Upper lobe of left lung (tissue), 6 donors: ENCODE measurements around the gene FOXE1. TPM values are rescaled to one million over a fixed set of nuclear protein-coding genes. Genes with fewer than 3 reads are reported as not detected.

Source experiments
- ATAC-seq, 2 donors: fragments of 200-7000 bp; cut with Tn5 transposase; one replicate each; pipeline ENCODE4 v1.9.1; 2022; ENCODE audit warnings: mild to moderate bottlenecking in 2 of 2, moderate library complexity in 2 of 2; ENCODE audit not compliant: low FRiP score in 2 of 2
- DNase-seq, 2 donors: peaks; one replicate each; pipeline ENCODE4 v3.0.0-alpha.2; 2019 to 2020
- H3K27ac ChIP-seq, 4 donors: fragments of 200-600 bp; sonication (generic); one replicate each; pipeline ENCODE4 v1.5.1; 2016 to 2019
- H3K27me3 ChIP-seq, 4 donors: fragments of 200-600 bp; sonication (generic); one replicate each; pipeline ENCODE4 v1.5.1; 2017 to 2019
- H3K36me3 ChIP-seq, 4 donors: fragments of 200-600 bp; sonication (generic); one replicate each; pipeline ENCODE4 v1.5.1; 2016 to 2019
- H3K4me1 ChIP-seq, 4 donors: fragments of 200-600 bp; sonication (generic); one replicate each; pipeline ENCODE4 v1.5.1; 2018 to 2019
- H3K4me3 ChIP-seq, 4 donors: fragments of 200-600 bp; sonication (generic); one replicate each; pipeline ENCODE4 v1.5.1; 2017 to 2019; ENCODE audit warnings: mild to moderate bottlenecking in 2 of 4, moderate library complexity in 1 of 4
- H3K9me3 ChIP-seq, 4 donors: fragments of 200-600 bp; sonication (generic); one replicate each; pipeline ENCODE4 v1.5.1; 2018 to 2019
- EP300 ChIP-seq, 4 donors: sonication (generic); formaldehyde crosslinking; IDR thresholded peaks; one replicate each; pipeline ENCODE4 v1.5.1; 2017; ENCODE audit warnings: antibody characterized with exemption in 4 of 4, control low read depth in 2 of 4
- POLR2A ChIP-seq, 4 donors: fragments of 450-650 bp; IDR thresholded peaks; one replicate each; pipeline ENCODE4 v1.5.1; 2016 to 2017; ENCODE audit warnings: antibody characterized with exemption in 4 of 4, mild to moderate bottlenecking in 2 of 4
- POLR2AphosphoS5 ChIP-seq, 2 donors: sonication (generic); formaldehyde crosslinking; IDR thresholded peaks; one replicate each; pipeline ENCODE4 v1.5.1; 2017; ENCODE audit warnings: antibody characterized with exemption in 2 of 2
- WGBS, 2 donors: methylation state at CpG; one replicate each; pipeline ENCODE4 v1.1.5; 2017 to 2018; 5-methylcytosine and 5-hydroxymethylcytosine counted together
- total RNA-seq, 6 donors: library from RNA; depleted of rRNA in 4 of 6; stranded (reverse); fragments of >200 nt in 4 of 6; gene quantifications; one replicate each; pipeline versions ENCODE4 v1.1.0 to v1.2.1, GENCODE V29; 2016 to 2021
- TF ChIP-seq, protein P1 (sequence below), 6 experiments: fragments of 450-650 bp in 4 of 6; fragments of 200-600 bp in 2 of 6; sonication (generic) in 2 of 6; IDR thresholded peaks; one replicate each; pipeline ENCODE4 v1.5.1; 2016 to 2019; ENCODE audit warnings: antibody characterized with exemption in 6 of 6
- donor health status: DM: no; HTN: no; CAD: no; lungs with moderate emphysema.
- donor health status: DM: no; HTN: yes; CAD: no; lungs with severe emphysema.

Gene FOXE1
- total RNA-seq, 6 donors from 2014 or later = 1.8 TPM; not detected in 5

DNA sequence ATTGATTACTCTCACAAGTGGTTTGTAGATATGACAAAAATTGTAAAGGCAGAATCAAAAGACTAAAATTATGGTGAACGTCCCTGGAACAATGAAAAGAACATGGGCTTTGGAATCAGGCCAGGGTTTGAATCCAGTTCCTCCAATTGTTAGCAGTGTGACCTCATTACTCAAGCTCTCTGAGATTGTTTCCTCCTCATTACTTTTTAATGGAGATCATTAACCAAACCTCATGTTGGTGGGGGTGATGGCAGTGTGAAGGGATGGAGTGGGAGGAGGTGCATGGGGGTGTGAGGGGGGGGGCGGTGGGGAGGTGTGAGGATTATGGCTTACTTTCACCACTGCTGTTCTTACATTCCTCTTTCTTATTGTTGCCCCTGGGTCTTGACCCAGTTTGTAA is 44.1 kb upstream of the FOXE1 start:
- H3K4me3 ChIP-seq = no peak overlapping the region
- no peaks in the 10 kb centered on the region for H3K36me3 ChIP-seq
- no peak for DNase-seq
- peaks cover 0 to 2% (median under 1%) of the 10 kb centered on the region in 4 donors for H3K4me1 ChIP-seq
- WGBS, 2 donors = 33 to 39% methylated on average over 2 of the region's 2 CpGs
- H3K27ac ChIP-seq = no peak overlapping the region
- ATAC-seq = no peak
- H3K9me3 ChIP-seq = no peaks in the 10 kb centered on the region
- peaks cover 0 to 3% (median 0%) of the 10 kb centered on the region in 4 donors for H3K27me3 ChIP-seq
- TF ChIP-seq, protein P1, sequence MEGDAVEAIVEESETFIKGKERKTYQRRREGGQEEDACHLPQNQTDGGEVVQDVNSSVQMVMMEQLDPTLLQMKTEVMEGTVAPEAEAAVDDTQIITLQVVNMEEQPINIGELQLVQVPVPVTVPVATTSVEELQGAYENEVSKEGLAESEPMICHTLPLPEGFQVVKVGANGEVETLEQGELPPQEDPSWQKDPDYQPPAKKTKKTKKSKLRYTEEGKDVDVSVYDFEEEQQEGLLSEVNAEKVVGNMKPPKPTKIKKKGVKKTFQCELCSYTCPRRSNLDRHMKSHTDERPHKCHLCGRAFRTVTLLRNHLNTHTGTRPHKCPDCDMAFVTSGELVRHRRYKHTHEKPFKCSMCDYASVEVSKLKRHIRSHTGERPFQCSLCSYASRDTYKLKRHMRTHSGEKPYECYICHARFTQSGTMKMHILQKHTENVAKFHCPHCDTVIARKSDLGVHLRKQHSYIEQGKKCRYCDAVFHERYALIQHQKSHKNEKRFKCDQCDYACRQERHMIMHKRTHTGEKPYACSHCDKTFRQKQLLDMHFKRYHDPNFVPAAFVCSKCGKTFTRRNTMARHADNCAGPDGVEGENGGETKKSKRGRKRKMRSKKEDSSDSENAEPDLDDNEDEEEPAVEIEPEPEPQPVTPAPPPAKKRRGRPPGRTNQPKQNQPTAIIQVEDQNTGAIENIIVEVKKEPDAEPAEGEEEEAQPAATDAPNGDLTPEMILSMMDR (IDR thresholded peaks at IDR 0.05) = no peak
- TF ChIP-seq EP300 (IDR thresholded peaks at IDR 0.05) (no peak), POLR2A (IDR thresholded peaks at IDR 0.05) (no peak), POLR2AphosphoS5 (IDR thresholded peaks at IDR 0.05) (no peak)

DNA sequence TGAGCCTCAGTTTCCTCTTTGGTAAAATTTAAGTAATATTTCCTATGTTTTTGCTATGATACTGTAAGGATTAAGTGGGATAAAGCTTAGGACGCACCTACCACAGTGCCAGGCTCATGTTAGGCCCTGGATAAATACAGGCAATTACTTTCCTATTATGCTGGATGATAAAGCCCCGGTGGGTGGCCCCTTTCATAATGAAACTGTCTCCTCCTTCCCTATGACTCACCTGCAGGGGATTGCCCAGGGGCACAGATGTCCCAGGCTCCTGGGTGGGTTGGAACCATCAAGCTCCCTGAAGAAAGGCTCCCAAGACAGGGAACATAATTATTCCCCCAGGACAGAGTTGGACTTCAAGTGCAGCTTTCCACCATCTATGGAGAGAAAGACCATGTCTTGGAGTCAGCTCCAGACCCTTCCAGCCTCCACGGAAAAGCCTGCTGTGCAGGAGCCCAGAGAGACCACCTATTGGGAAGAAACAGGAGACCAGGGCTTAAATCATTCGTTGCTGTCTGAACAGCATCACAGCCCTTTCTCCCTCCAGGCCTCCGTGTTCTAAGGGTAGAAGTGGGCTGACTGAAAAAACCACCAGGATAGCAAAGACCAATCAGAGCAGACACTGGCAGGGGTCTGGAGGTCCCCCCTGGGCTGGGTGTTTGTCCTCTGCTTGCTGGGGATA is 43.2 kb upstream of the FOXE1 start:
- Histone ChIP-seq H3K27me3 (no peaks in the 10 kb centered on the region), H3K9me3 (no peaks in the 10 kb centered on the region), H3K27ac (no peak overlapping the region), H3K36me3 (no peaks in the 10 kb centered on the region), H3K4me1 (no peaks in the 10 kb centered on the region), H3K4me3 (no peak overlapping the region)
- no peak for ATAC-seq
- TF ChIP-seq, protein P1 (IDR thresholded peaks at IDR 0.05) = no peak
- TF ChIP-seq POLR2A (IDR thresholded peaks at IDR 0.05) = no peak
- no peak for TF ChIP-seq EP300 (IDR thresholded peaks at IDR 0.05)
- no peak for TF ChIP-seq POLR2AphosphoS5 (IDR thresholded peaks at IDR 0.05)
- WGBS, 2 donors = 81 to 88% methylated on average over 5 of the region's 5 CpGs
- no peak for DNase-seq

DNA sequence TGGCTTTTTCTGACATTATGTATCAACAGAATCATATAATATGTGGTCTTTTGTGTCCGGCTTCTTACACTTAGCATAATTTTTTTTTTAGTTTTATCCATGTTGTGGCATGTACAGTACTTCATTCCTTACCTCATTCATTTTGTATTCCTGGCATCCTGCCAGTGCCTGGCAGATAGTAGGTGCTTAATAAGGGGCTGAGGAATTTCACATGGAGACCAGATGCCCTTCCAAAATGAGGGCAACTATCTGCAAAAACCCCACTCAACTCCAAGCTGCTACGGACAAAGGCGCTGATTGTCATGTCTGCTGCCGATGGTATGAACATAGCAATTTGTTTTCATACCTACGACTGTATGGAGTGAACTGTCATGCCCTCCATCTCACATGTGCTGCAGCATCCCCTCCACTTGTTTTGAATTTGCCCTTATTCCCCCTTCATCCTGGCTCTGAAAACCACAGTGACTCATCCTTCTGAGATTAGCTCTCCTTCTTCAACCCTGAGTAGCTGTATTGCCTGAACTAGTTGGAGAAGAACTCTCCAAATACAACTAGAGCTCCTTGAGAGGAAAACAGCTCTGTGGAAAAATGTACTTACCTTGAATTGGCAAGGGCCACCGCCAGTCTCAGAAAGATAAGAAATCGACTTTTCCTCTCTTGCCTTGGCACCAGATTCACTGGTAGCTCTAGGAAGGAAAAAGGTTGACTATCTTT is 41.3 kb upstream of the FOXE1 start:
- no peak for TF ChIP-seq EP300 (IDR thresholded peaks at IDR 0.05)
- no peak for TF ChIP-seq POLR2A (IDR thresholded peaks at IDR 0.05)
- TF ChIP-seq, protein P1 (IDR thresholded peaks at IDR 0.05) = no peak
- no peak for TF ChIP-seq POLR2AphosphoS5 (IDR thresholded peaks at IDR 0.05)
- H3K4me3 ChIP-seq = no peak overlapping the region
- H3K27ac ChIP-seq = no peak overlapping the region
- no peaks in the 10 kb centered on the region for H3K36me3 ChIP-seq
- H3K27me3 ChIP-seq = no peaks in the 10 kb centered on the region
- no peaks in the 10 kb centered on the region for H3K4me1 ChIP-seq
- DNase-seq = peak in 1 of 2 donors; percentile 47
- peak; percentile 32 to 82 for ATAC-seq
- H3K9me3 ChIP-seq = no peaks in the 10 kb centered on the region
- 69 to 76% methylated on average over 7 of the region's 7 CpGs for WGBS, 2 donors

DNA sequence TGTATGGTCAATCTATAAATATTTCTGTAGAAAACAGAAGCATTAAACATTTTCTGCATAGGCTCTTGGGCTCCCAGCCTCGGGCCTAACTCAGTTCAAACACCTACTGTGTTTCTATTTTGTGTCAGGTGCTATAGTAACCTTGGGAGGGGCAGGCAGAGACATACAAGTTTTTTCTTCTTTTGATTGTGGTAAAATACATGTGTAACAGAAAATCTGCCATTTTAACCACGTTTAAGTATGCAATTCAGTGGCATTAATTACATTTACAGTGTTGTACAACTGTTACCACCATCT is 40.8 kb upstream of the FOXE1 start:
- no peak for DNase-seq
- Histone ChIP-seq H3K9me3 (no peaks in the 10 kb centered on the region), H3K36me3 (no peaks in the 10 kb centered on the region), H3K27me3 (no peaks in the 10 kb centered on the region), H3K27ac (no peak overlapping the region), H3K4me1 (no peaks in the 10 kb centered on the region), H3K4me3 (no peak overlapping the region)
- ATAC-seq = no peak
- TF ChIP-seq, protein P1 (IDR thresholded peaks at IDR 0.05) = no peak
- TF ChIP-seq POLR2A (IDR thresholded peaks at IDR 0.05) (no peak), POLR2AphosphoS5 (IDR thresholded peaks at IDR 0.05) (no peak), EP300 (IDR thresholded peaks at IDR 0.05) (no peak)
- WGBS, 2 donors = 52 to 53% methylated on average over 2 of the region's 2 CpGs

DNA sequence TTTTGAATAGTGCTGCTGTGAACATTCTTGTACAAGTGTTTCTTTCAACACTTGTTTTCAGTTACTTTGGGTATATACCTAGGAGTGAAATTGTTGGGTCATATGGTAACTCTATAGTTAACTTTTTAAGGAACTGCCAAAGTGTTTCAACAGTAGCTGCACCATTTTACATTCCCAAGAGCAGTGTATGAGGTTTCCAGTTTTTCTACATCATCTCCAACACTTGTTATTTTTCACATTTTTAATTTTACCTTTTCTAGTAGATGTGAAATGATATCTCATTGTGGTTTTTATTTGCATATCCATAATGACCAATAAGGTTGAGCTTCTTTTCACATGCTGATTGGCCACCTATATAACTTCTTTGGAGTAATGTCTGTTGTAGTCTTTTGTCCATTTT is 40.0 kb upstream of the FOXE1 start:
- no peak for ATAC-seq
- no peaks in the 10 kb centered on the region for H3K4me1 ChIP-seq

More for the DNA sequence above, 40.0 kb upstream of the FOXE1 start:
- TF ChIP-seq EP300 (IDR thresholded peaks at IDR 0.05) = no peak
- TF ChIP-seq POLR2AphosphoS5 (IDR thresholded peaks at IDR 0.05) = no peak
- no peak for TF ChIP-seq POLR2A (IDR thresholded peaks at IDR 0.05)
- TF ChIP-seq, protein P1 (IDR thresholded peaks at IDR 0.05) = no peak
- no peaks in the 10 kb centered on the region for H3K9me3 ChIP-seq
- H3K27me3 ChIP-seq = no peaks in the 10 kb centered on the region
- H3K27ac ChIP-seq = no peak overlapping the region
- DNase-seq = no peak
- H3K4me3 ChIP-seq = no peak overlapping the region
- H3K36me3 ChIP-seq = no peaks in the 10 kb centered on the region
